Sigmoid colon (tissue), 4 donors: Measurements from ENCODE around the gene TRAT1.
"Not testable (repeated sequence)": the region's sequence is repeated elsewhere in the genome, so short reads cannot be mapped to it uniquely, and the experiment has no call there.

Experiments used
- CTCF ChIP-seq, 4 experiments: fragments of 450-650 bp in 3 of 4; fragments of 200-600 bp in 1 of 4; IDR thresholded peaks; one replicate each; pipeline ENCODE4 v1.5.1; 2016 to 2019; ENCODE audit warnings: antibody characterized with exemption in 4 of 4, mild to moderate bottlenecking in 3 of 4, moderate library complexity in 2 of 4
- EP300 ChIP-seq, 4 donors: sonication (generic); formaldehyde crosslinking; IDR thresholded peaks; one replicate each; pipeline ENCODE4 v1.6.1; 2017; ENCODE audit warnings: antibody characterized with exemption in 4 of 4
- POLR2A ChIP-seq, 2 donors: fragments of 450-650 bp; IDR thresholded peaks; one replicate each; pipeline ENCODE4 v1.6.1; 2016; ENCODE audit warnings: antibody characterized with exemption in 2 of 2, mild to moderate bottlenecking in 2 of 2, moderate library complexity in 2 of 2
- POLR2AphosphoS5 ChIP-seq, 4 donors: sonication (generic); formaldehyde crosslinking; IDR thresholded peaks; one replicate each; pipeline ENCODE4 v1.6.1; 2017; ENCODE audit warnings: antibody characterized with exemption in 4 of 4

- not testable (repeated sequence) for TF ChIP-seq POLR2A, CTCF, EP300, POLR2AphosphoS5 (IDR thresholded peaks at IDR 0.05)
Observed at GRCh38 chr3:108823803-108824202, 1.2 kb downstream of the TRAT1 start.
